GM18873 (cell line): ENCODE data around the gene MLLT1.

Experiments used
- ATAC-seq: cut with Tn5 transposase; IDR thresholded peaks from one replicate; pipeline ENCODE4 v1.9.1; 2021; ENCODE audit warnings: mild to moderate bottlenecking, moderate library complexity, moderate number of reproducible peaks; ENCODE audit not compliant: unreplicated experiment, low FRiP score

MLLT1 gene

GRCh38 chr19:6260912-6261650, 18.7 kb downstream of the MLLT1 start:
- no peak for ATAC-seq

- no peak for ATAC-seq
Measured at GRCh38 chr19:6260376-6260775, 19.4 kb downstream of the MLLT1 start.

- ATAC-seq: no peak
Measured at GRCh38 chr19:6259312-6259861, 20.4 kb downstream of the MLLT1 start.

- no peak for ATAC-seq
Measured at GRCh38 chr19:6258812-6259311, 20.9 kb downstream of the MLLT1 start.

- ATAC-seq: no peak
Measured at GRCh38 chr19:6253954-6254733, 25.6 kb downstream of the MLLT1 start.

- ATAC-seq: no peak
Measured at GRCh38 chr19:6252066-6252465, 27.7 kb downstream of the MLLT1 start.

- ATAC-seq: no peak
Measured at GRCh38 chr19:6250909-6251308, 28.9 kb downstream of the MLLT1 start.

- ATAC-seq: no peak
Measured at GRCh38 chr19:6250024-6250615, 29.7 kb downstream of the MLLT1 start.

GRCh38 chr19:6249296-6249695, 30.5 kb downstream of the MLLT1 start:
- ATAC-seq: no peak

GRCh38 chr19:6248844-6249243, 30.9 kb downstream of the MLLT1 start:
- ATAC-seq: no peak

- no peak for ATAC-seq
Measured at GRCh38 chr19:6248341-6248740, 31.4 kb downstream of the MLLT1 start.

GRCh38 chr19:6247007-6247288, 32.8 kb downstream of the MLLT1 start:
- ATAC-seq: no peak

- ATAC-seq: no peak
Measured at GRCh38 chr19:6246174-6247006, 33.4 kb downstream of the MLLT1 start.

GRCh38 chr19:6242677-6243076, 37.1 kb downstream of the MLLT1 start:
- ATAC-seq: no peak

- no peak for ATAC-seq
Measured at GRCh38 chr19:6241680-6242377, 37.9 kb downstream of the MLLT1 start.

- no peak for ATAC-seq
Measured at GRCh38 chr19:6241056-6241455, 38.7 kb downstream of the MLLT1 start.

- no peak for ATAC-seq
Measured at GRCh38 chr19:6239871-6240676, 39.7 kb downstream of the MLLT1 start.

- ATAC-seq: no peak
Measured at GRCh38 chr19:6239401-6239844, 40.4 kb downstream of the MLLT1 start.
